Mucosa of rectum (tissue), 2 donors: ENCODE measurements around the gene ERBB3.

ENCODE experiments used
- H3K27ac ChIP-seq, 2 donors: one replicate each; pipeline ENCODE4 v1.7.0; 2013; ENCODE audit warnings: inconsistent platforms in 2 of 2, low read depth in 2 of 2, low read length in 2 of 2
- H3K27me3 ChIP-seq, 2 donors: one replicate each; pipeline ENCODE4 v1.7.0; 2013; ENCODE audit warnings: low read length in 2 of 2; ENCODE audit not compliant: control insufficient read depth in 2 of 2, insufficient read depth in 2 of 2
- H3K36me3 ChIP-seq, 2 donors: one replicate each; pipeline ENCODE4 v1.7.0; 2013; ENCODE audit warnings: low read length in 2 of 2; ENCODE audit not compliant: control insufficient read depth in 2 of 2, insufficient read depth in 2 of 2
- H3K4me1 ChIP-seq, 2 donors: one replicate each; pipeline ENCODE4 v1.7.0; 2013; ENCODE audit warnings: low read length in 2 of 2, mild to moderate bottlenecking in 1 of 2; ENCODE audit not compliant: control insufficient read depth in 2 of 2, insufficient read depth in 2 of 2
- H3K4me3 ChIP-seq, 2 donors: one replicate each; pipeline ENCODE4 v1.7.0; 2013; ENCODE audit warnings: low read length in 2 of 2
- H3K9ac ChIP-seq, 2 donors: one replicate each; pipeline ENCODE4 v1.7.0; 2013; ENCODE audit warnings: low read length in 2 of 2, low read depth in 1 of 2, mild to moderate bottlenecking in 1 of 2
- H3K9me3 ChIP-seq, 2 donors: one replicate each; pipeline ENCODE4 v1.7.0; 2013; ENCODE audit warnings: low read length in 2 of 2; ENCODE audit not compliant: control insufficient read depth in 2 of 2
- donor health status: healthy.
- donor health status: Normal muscosa, but diverticular disease.

The ERBB3 gene

DNA sequence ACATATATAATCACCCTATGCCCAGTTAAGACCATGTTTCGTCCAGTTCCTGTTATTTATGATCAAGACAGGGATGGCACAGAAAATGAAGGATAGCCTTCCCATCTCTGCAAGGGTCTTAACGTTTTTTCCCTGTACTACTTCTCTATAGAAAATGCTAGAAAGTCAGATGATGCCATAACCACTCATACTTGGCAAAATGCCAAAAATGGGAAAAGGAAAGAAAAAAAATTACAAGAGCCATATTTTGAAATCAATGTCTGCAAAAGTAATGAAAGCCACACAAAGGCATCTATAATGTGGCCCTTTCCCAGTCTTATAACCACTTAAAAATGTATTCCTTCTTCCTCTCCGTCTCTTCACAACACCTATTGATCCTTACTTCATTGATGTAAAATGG is 70.6 kb downstream of the ERBB3 start:
- Histone ChIP-seq H3K27me3 (no peaks in the 10 kb centered on the region), H3K36me3 (peaks cover 0 to 2% of the 10 kb centered on the region in 2 donors), H3K27ac (no peak overlapping the region), H3K4me3 (no peak overlapping the region), H3K9me3 (no peaks in the 10 kb centered on the region), H3K9ac (no peak overlapping the region), H3K4me1 (peaks cover 18 to 24% of the 10 kb centered on the region in 2 donors)

- Histone ChIP-seq H3K27me3 (no peaks in the 10 kb centered on the region), H3K36me3 (peaks cover 0 to 2% of the 10 kb centered on the region in 2 donors), H3K27ac (peak overlapping the region; percentile 94 to 95), H3K9me3 (no peaks in the 10 kb centered on the region), H3K9ac (peak overlapping the region; percentile 82 to 84), H3K4me1 (peaks cover 15 to 18% of the 10 kb centered on the region in 2 donors), H3K4me3 (peak overlapping the region; percentile 62 to 87)
These were observed 71.7 kb downstream of the ERBB3 start for GRCh38 chr12:56151672-56152131.

GRCh38 chr12:56152132-56152755 is 72.3 kb downstream of the ERBB3 start, which contains the start of gene MYL6B:
Gene MYL6B (plus strand): TSS chr12:56152587. CDS start chr12:56153919, 1,332 bp downstream.
- Histone ChIP-seq H3K4me1 (peaks cover 14 to 15% of the 10 kb centered on the region in 2 donors), H3K9ac (peak within 1 kb of the TSS; percentile 82 to 84), H3K36me3 (peaks cover 0 to 2% of the 10 kb centered on the region in 2 donors), H3K27ac (peak within 1 kb of the TSS; percentile 94 to 95), H3K27me3 (no peaks in the 10 kb centered on the region), H3K4me3 (peak within 1 kb of the TSS; percentile 62 to 87), H3K9me3 (no peaks in the 10 kb centered on the region)
